Measurements from ENCODE around the gene MYL10. TPM values are rescaled to one million over a fixed set of nuclear protein-coding genes. Genes with fewer than 3 reads are reported as not detected.

The MYL10 gene
- total RNA-seq, 1 experiment from 2014 or later = not detected

DNA sequence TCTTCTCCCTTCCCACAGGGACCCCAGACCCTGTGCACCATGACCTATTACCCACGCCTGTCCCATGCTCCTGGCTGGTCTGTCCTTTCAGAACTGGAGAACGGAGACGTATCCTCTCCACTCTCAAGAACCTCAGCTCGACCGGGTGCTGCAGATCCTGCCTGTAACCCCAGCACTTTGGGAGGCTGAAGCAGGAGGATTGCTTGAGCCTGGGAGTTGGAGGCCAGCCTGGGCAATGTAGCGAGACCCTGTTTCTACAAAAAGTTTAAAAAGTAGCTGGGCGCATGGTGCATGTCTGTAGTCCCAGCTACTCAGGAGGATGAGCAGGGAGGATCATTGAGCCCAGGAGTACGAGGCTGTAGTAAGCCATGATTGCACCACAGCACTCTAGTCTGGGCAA, 37.2 kb upstream of the MYL10 start:
- H3K27ac Mint-ChIP-seq (ENCODE audit: unreplicated experiment) = no peak overlapping the region
- H3K36me3 ChIP-seq (ENCODE audit: control insufficient read depth, insufficient read depth, low read length) = no peaks in the 10 kb centered on the region
- ChIA-PET CTCF (interaction anchor here (0.6 to 0.7 kb wide), 2 partner anchors 155 to 487 kb away, joined by 3 read pairs; no protein-coding TSS in a partner anchor), POLR2A (no interaction called here)
- H3K4me1 Mint-ChIP-seq (ENCODE audit: low read depth, unreplicated experiment) = no peaks in the 10 kb centered on the region
- H3K9me3 Mint-ChIP-seq (ENCODE audit: unreplicated experiment) = peaks cover 9% of the 10 kb centered on the region
- no peak overlapping the region for H3K4me3 Mint-ChIP-seq (ENCODE audit: unreplicated experiment)
- H3K36me3 Mint-ChIP-seq (ENCODE audit: insufficient read depth, unreplicated experiment) = peaks cover 6% of the 10 kb centered on the region
- H3K27me3 ChIP-seq (replicated peaks; ENCODE audit: control insufficient read depth, insufficient read depth, low read length) = no peaks in the 10 kb centered on the region
- DNase-seq = no peak
- H3K27me3 Mint-ChIP-seq (ENCODE audit: insufficient read depth, unreplicated experiment) = no peaks in the 10 kb centered on the region
- TF ChIP-seq, protein P1, sequence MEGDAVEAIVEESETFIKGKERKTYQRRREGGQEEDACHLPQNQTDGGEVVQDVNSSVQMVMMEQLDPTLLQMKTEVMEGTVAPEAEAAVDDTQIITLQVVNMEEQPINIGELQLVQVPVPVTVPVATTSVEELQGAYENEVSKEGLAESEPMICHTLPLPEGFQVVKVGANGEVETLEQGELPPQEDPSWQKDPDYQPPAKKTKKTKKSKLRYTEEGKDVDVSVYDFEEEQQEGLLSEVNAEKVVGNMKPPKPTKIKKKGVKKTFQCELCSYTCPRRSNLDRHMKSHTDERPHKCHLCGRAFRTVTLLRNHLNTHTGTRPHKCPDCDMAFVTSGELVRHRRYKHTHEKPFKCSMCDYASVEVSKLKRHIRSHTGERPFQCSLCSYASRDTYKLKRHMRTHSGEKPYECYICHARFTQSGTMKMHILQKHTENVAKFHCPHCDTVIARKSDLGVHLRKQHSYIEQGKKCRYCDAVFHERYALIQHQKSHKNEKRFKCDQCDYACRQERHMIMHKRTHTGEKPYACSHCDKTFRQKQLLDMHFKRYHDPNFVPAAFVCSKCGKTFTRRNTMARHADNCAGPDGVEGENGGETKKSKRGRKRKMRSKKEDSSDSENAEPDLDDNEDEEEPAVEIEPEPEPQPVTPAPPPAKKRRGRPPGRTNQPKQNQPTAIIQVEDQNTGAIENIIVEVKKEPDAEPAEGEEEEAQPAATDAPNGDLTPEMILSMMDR (IDR thresholded peaks at IDR 0.05; ENCODE audit: insufficient read depth in 1 of 2, low read depth in 1 of 2, low read length in 1 of 2, severe bottlenecking in 1 of 2, unreplicated experiment in 1 of 2) = no peak
- H3K4me3 ChIP-seq (ENCODE audit: low read depth, low read length) = no peak overlapping the region
- no peaks in the 10 kb centered on the region for H3K4me1 ChIP-seq
- no TSS peak for BruUV-seq (replicated peaks)
- peaks cover 4% of the 10 kb centered on the region; the same call in 1 of the 2 replicates for H3K9me3 ChIP-seq
- intact Hi-C loops (cut with micrococcal nuclease; ENCODE audit: unreplicated experiment) = no loop called here

DNA sequence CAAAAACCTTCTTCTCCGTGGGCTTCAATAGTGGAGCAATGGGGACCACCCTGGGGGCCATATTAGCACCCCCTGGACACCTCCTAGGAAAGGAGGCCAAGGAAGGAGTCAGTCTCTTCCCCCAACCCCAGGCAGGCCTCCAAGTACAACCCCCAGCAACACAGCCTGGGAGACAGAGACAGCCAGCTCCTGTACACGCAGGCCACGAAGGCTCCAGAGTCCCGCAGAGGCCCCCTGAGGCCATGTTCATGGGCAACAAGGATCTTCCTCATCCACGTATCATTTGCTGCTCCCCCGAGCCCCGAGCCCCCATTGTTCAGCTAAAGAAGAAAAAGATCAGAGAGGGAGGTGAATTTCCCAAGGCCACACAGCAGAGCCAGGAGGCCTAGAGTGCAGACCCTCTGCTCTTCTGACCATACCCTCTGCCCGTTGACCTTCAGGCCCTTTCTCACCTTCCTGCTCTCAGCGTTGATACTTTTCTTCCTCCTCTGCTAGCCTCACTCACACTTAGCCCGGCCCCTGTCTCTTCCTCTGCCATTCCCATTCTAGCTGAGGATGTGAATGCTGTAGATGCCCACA, 35.9 kb upstream of the MYL10 start:
- peaks cover 6% of the 10 kb centered on the region for H3K36me3 Mint-ChIP-seq (ENCODE audit: insufficient read depth, unreplicated experiment)
- ChIA-PET POLR2A (no interaction called here), CTCF (no interaction called here)
- H3K27me3 Mint-ChIP-seq (ENCODE audit: insufficient read depth, unreplicated experiment) = no peaks in the 10 kb centered on the region
- Histone ChIP-seq H3K4me3 (ENCODE audit: low read depth, low read length) (no peak overlapping the region), H3K27me3 (replicated peaks; ENCODE audit: control insufficient read depth, insufficient read depth, low read length) (no peaks in the 10 kb centered on the region), H3K36me3 (ENCODE audit: control insufficient read depth, insufficient read depth, low read length) (no peaks in the 10 kb centered on the region), H3K9me3 (peaks cover 4% of the 10 kb centered on the region; the same call in 1 of the 2 replicates), H3K4me1 (peaks cover 3% of the 10 kb centered on the region; the same call in 1 of the 2 replicates)
- BruUV-seq (replicated peaks) = no TSS peak
- no peak overlapping the region for H3K27ac Mint-ChIP-seq (ENCODE audit: unreplicated experiment)
- H3K4me3 Mint-ChIP-seq (ENCODE audit: unreplicated experiment) = no peak overlapping the region
- peaks cover 9% of the 10 kb centered on the region for H3K9me3 Mint-ChIP-seq (ENCODE audit: unreplicated experiment)
- H3K4me1 Mint-ChIP-seq (ENCODE audit: low read depth, unreplicated experiment) = peaks cover 6% of the 10 kb centered on the region
- no peak for DNase-seq
- TF ChIP-seq, protein P1 (IDR thresholded peaks at IDR 0.05; ENCODE audit: insufficient read depth in 1 of 2, low read depth in 1 of 2, low read length in 1 of 2, severe bottlenecking in 1 of 2, unreplicated experiment in 1 of 2) = no peak
- intact Hi-C loops (cut with micrococcal nuclease; ENCODE audit: unreplicated experiment) = no loop called here

DNA sequence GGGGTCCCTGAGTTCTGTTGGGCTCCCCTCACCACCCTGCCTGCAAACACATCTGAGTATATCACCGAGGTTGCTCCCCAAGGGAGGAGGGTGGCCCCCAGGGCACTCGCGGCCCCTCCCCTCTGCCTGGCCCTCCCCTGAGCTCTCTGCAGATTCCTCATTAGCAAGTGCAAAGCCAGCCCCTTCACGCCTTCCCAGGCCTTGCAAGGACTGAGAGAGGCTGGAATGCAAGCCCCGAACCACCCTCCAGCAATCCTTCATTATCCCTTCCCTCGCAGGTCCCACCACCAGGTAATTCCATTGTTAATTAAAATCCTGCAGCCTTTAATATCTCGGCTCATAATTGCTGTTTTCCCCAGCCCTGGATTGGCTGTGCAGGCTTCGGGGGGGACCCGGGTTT, 35.3 kb upstream of the MYL10 start:
- Histone ChIP-seq H3K9me3 (peaks cover 4% of the 10 kb centered on the region; the same call in 1 of the 2 replicates), H3K4me3 (ENCODE audit: low read depth, low read length) (no peak overlapping the region), H3K36me3 (ENCODE audit: control insufficient read depth, insufficient read depth, low read length) (no peaks in the 10 kb centered on the region), H3K4me1 (peaks cover 8% of the 10 kb centered on the region; the same call in 1 of the 2 replicates), H3K27me3 (replicated peaks; ENCODE audit: control insufficient read depth, insufficient read depth, low read length) (no peaks in the 10 kb centered on the region)
- Mint-ChIP-seq H3K4me1 (ENCODE audit: low read depth, unreplicated experiment) (peaks cover 6% of the 10 kb centered on the region), H3K4me3 (ENCODE audit: unreplicated experiment) (no peak overlapping the region), H3K27ac (ENCODE audit: unreplicated experiment) (no peak overlapping the region), H3K36me3 (ENCODE audit: insufficient read depth, unreplicated experiment) (peaks cover 6% of the 10 kb centered on the region), H3K27me3 (ENCODE audit: insufficient read depth, unreplicated experiment) (no peaks in the 10 kb centered on the region), H3K9me3 (ENCODE audit: unreplicated experiment) (peaks cover 9% of the 10 kb centered on the region)
- TF ChIP-seq, protein P1 (IDR thresholded peaks at IDR 0.05; ENCODE audit: insufficient read depth in 1 of 2, low read depth in 1 of 2, low read length in 1 of 2, severe bottlenecking in 1 of 2, unreplicated experiment in 1 of 2) = no peak
- intact Hi-C loops (cut with micrococcal nuclease; ENCODE audit: unreplicated experiment) = no loop called here
- POLR2A ChIA-PET = no interaction called here
- DNase-seq = no peak
- BruUV-seq (replicated peaks) = no TSS peak
- CTCF ChIA-PET = no interaction called here

All from Caco-2 (cell line).